ENCODE measurements around the gene NINJ1.
"Not testable (repeated sequence)": the region's sequence is repeated elsewhere in the genome, so short reads cannot be mapped to it uniquely, and the experiment has no call there.

NINJ1 gene

DNA sequence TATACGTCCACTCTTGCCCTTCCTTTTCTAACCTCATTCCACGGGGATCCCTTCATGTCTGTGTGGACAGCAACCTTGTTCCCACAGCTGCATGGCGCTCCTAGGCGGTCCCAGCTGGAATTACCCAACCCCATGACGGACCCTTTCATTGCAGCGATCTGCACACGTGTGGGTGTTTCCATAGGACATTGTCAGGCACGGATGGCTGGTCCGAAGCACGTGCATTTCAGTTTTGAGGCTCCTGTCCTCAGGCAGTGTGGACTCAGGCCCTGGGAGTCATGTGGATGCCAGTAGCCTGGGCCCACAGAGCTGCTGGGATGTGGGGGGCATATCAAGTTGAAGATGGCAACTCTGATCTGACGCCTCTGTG is 23.1 kb downstream of the NINJ1 start:
- no peak overlapping the region for H3K4me3 ChIP-seq (ENCODE audit: low read length)
- DNase-seq (ENCODE audit: low read depth, low spot score), result no peak

- no peak overlapping the region for H3K4me3 ChIP-seq (ENCODE audit: low read length)
- DNase-seq (ENCODE audit: low read depth, low spot score), result no peak
Measured at GRCh38 chr9:93110311-93110855, 23.7 kb downstream of the NINJ1 start.

- H3K4me3 ChIP-seq (ENCODE audit: low read length), result no peak overlapping the region
- DNase-seq (ENCODE audit: low read depth, low spot score), result no peak
Measured at GRCh38 chr9:93108291-93109041, 25.6 kb downstream of the NINJ1 start.

DNA sequence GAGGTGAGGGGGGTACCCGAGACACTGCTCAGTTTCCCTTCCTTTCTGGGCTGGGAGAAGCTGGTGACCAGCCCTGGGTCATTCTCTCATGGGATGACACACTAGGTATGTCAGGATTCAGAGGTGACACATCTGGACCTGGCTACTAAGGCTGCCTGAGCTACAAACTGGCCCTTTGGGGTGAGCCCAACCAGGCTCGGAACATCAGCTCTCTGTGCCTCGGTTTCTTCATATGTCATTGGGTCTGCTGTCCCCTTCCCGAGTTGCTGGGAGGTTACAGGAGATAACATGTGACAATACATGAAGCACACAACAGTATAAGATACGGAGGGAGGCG is 26.3 kb downstream of the NINJ1 start:
- no peak overlapping the region for H3K4me3 ChIP-seq (ENCODE audit: low read length)
- DNase-seq (ENCODE audit: low read depth, low spot score), result no peak

GRCh38 chr9:93107151-93107824 is 26.8 kb downstream of the NINJ1 start:
- DNase-seq (ENCODE audit: low read depth, low spot score), result no peak
- H3K4me3 ChIP-seq (ENCODE audit: low read length), result no peak overlapping the region

DNA sequence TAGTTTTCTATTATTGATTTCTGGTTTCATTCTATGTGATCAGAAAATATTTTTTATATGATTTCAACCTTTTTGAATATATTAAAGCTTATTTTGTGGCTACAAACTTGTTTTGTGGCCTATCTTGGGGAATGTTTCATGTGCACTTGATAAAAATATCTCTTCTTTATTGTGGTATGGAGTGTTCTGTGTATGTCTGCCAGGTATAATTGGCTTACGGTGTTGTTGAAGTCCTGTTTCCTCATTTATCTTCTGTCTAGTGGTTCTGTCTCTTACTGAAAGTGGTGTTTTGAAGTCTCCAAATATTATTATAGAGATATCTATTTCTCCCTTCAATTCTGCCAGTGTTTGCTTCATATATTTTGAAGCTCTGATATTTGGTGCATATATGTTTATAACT is 28.4 kb downstream of the NINJ1 start:
- no peak overlapping the region for H3K4me3 ChIP-seq (ENCODE audit: low read length)
- DNase-seq (ENCODE audit: low read depth, low spot score), result no peak

DNA sequence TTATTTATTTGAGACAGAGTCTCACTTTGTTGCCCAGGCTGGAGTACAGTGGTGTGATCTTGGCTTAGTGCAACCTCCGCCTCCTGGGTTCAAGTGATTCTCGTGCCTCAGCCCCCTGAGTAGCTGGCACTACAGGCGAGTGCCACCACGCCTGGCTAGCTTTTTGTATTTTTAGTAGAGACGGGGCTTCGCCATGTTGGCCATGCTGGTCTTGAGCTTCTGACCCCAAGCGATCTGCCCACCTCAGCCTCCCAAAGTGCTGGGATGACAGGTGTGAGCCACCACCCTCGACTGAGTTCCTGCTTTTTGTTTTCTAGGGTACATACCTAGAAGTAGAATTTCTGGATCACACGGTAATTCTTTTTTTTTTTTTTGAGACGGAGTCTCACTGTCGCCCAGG is 33.0 kb downstream of the NINJ1 start:
- not testable (repeated sequence) for DNase-seq (ENCODE audit: low read depth, low spot score); H3K4me3 ChIP-seq (ENCODE audit: low read length)

DNA sequence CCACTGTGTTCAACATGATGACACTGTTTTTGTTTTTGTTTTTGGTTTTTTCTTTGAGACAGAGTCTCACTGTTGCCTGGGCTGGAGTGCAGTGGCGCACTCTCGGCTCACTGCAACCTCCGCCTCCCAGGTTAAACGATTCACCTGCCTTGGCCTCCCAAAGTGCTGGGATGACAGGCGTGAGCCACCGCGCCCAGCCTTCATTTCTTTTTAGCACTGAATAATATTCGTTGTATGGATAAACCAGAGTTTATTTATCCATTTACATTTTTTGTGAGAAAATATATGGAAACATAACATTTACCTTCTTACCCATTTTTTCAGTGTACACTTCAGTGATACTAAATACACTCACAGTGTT is 33.8 kb downstream of the NINJ1 start:
- H3K4me3 ChIP-seq (ENCODE audit: low read length), result no peak overlapping the region
- no peak for DNase-seq (ENCODE audit: low read depth, low spot score)

DNA sequence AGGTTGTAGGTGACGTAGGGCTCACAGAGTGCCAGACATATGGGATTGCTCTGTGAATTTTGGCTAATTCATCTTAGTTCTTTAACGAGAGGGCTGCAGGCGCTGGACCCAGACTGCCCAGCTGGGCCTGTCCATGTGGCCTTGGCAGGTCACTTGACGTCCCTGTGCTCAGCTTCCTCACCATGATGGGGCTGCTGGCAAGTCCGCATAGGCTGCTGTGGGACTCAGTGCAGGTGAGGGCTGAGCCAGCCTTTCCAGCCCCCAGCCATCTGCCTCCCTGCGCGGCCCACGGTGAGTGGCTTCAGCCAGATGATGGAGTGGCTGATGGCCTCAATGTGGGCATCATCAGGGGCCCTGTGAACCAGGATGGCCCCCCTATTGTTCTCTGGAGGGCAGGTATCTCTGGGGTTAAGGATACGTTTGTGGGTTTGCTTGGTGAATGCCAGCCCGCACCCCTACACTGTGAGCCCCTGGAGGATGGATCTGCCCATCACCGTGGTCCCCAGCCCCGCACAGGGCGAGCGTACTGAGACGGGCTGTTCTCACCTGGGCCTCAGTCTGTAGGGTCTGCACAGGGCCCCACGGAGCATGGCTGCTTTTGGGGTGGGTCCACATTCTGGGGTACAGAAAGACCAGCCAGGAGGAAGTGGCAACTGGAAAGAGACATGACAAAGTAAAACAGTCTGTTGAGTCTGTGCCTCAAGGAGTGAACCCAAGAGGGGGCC is 34.3 kb downstream of the NINJ1 start:
- no peak overlapping the region for H3K4me3 ChIP-seq (ENCODE audit: low read length)
- DNase-seq (ENCODE audit: low read depth, low spot score), result no peak

- no peak for DNase-seq (ENCODE audit: low read depth, low spot score)
Measured at GRCh38 chr9:93098236-93098946, 35.7 kb downstream of the NINJ1 start.

GRCh38 chr9:93097511-93098201 is 36.4 kb downstream of the NINJ1 start:
- DNase-seq (ENCODE audit: low read depth, low spot score), result no peak
- no peak overlapping the region for H3K4me3 ChIP-seq (ENCODE audit: low read length)

More at GRCh38 chr9:93098236-93098946, 35.7 kb downstream of the NINJ1 start:
- no peak overlapping the region for H3K4me3 ChIP-seq (ENCODE audit: low read length)

DNA sequence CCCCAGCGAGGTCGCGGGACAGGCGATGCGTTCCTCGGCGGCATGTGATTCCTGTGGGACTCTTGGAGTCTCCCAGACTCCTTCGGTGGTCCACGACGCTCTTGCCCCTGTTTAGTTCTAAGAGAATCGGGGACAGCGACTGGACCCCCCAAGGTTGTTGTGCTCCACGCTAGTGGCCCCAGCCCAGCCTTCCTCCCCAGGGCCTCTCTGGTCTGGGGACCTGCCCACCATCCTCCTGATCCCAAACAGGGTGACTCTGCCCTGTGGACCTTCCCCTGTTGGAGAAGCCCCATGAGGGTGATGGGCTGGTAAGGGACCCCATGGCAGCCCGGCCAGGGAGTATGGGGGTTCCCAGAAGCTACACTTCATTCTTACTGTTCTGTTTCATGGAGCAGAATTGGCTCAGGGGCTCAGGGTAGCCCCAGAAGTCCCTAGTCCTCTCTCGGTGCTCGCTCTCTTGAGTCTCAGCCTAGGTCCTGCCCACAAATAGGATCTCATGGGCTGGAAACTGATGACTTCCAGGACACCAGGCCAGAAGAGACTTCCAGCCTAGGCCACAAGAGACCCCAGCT is 37.2 kb downstream of the NINJ1 start:
- no peak for DNase-seq (ENCODE audit: low read depth, low spot score)
- peak overlapping the region; percentile 63 for H3K4me3 ChIP-seq (ENCODE audit: low read length)

GRCh38 chr9:93096131-93096802 is 37.8 kb downstream of the NINJ1 start, which contains the start of gene CARD19:
CARD19 (plus strand) TSS chr9:93096217; CDS start chr9:93096346, 129 bp downstream.
- no peak for DNase-seq (ENCODE audit: low read depth, low spot score)
- peak within 1 kb of the TSS; percentile 74 for H3K4me3 ChIP-seq (ENCODE audit: low read length)

- DNase-seq (ENCODE audit: low read depth, low spot score), result peak; percentile 95
- peak overlapping the region; percentile 74 for H3K4me3 ChIP-seq (ENCODE audit: low read length)
Measured at GRCh38 chr9:93095205-93096130, 38.6 kb downstream of the NINJ1 start.

DNA sequence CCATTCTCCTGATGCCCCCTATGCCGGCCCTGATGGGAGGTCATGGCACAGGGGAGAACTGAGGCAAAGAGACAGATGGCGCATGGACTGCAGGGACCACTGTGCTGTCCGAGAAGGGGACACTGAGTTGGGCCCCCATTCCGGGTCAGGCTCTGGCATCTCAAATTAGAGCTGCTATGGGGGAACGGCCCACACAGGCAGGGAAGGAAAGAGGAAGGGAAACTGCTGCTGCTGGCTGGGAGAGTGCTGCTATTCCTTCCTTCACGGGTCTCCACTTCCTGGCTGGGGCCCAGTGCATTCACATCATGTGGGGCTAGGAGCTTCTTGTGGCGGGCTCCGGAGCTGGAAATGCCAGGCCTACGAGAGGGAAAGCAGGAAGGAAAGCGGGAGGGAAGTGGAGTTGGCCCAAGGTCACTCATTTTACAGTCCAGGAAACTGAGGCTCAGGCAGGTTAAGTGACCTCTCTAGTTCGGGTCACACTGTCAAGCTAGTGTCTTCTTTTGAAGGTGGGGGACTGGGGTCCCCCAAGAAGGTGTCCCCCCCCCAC is 39.3 kb downstream of the NINJ1 start:
- H3K4me3 ChIP-seq (ENCODE audit: low read length), result peak overlapping the region; percentile 74

DNA sequence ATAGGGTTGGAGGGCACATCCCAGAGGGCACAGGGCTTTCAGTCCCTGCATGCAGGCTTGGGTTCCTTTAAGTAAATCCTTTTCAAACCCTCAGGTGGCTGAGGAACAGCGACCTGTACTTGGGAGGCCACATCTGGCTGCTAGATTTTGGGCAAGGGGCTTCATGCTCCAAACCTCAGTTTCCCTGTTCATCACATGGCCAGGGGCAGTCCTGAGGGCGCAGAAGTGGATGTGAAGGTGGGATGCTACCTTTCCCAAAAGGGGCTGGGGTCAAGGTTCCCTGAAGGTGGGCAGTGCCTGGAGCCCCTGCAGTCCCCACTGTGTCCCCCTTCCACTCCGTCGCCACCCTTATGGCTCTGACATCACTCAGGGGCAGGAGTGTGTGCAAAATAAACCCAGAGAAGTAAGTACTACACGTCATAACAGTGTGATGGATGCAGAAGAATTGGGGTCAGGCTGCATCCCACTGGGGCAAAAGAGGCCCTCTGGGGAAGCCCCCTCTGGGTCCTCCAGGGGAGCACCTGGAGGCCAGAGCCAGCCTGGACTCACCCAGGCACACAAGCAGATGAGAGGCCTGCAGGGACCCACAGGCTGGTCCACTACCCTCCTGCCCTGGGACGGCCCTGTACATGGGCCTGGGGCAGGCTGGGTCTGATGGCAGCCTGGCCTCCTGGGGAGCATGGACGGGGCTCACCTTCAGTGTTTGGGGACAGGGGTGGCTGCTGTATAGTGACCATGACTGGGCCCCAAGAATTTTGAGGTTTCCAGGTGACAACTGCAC is 40.0 kb downstream of the NINJ1 start:
- no peak overlapping the region for H3K4me3 ChIP-seq (ENCODE audit: low read length)
- no peak for DNase-seq (ENCODE audit: low read depth, low spot score)

More for the DNA sequence above, 39.3 kb downstream of the NINJ1 start:
- no peak for DNase-seq (ENCODE audit: low read depth, low spot score)

Measured in Jurkat, Clone E6-1 (cell line).